Glomerular endothelial cell (primary cell): ENCODE measurements around the gene ZDHHC7. TPM values are rescaled to one million over a fixed set of nuclear protein-coding genes. Genes with fewer than 3 reads are reported as not detected.
"Not testable (repeated sequence)": the region's sequence is repeated elsewhere in the genome, so short reads cannot be mapped to it uniquely, and the experiment has no call there.

Source experiments
- DNase-seq: peaks from one replicate; pipeline ENCODE4 v3.0.0-alpha.2; 2011; ENCODE audit warnings: low read depth, low spot score; ENCODE audit errors: extremely low read depth
- total RNA-seq: library from RNA; depleted of rRNA; stranded (reverse); fragments of >200 nt; gene quantifications from 2 replicates; pipeline ENCODE4 v1.2.3, GENCODE V29; 2015

Gene ZDHHC7
- total RNA-seq, 1 donor from 2014 or later, result 71.7 TPM

DNA sequence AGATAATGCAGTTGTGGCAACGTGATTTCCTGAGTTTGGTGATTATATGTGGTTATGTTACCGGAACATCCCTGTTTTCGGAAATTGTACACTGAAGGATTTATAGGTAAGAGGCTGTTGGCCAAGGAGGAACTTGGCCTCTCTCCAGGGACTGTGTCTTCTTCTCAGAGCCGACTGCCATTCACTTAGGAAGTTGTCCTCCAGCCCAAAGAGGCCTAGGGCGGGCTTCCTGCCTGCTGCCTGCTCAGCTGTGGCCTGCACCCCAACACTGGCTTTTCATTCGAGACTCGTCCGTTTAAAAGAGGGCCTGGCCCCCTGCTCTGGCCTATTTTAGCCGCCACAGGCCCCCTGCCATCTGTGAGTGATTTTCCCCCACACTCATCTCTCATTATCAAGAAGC is 64.3 kb downstream of the ZDHHC7 start:
- DNase-seq, result no peak

DNA sequence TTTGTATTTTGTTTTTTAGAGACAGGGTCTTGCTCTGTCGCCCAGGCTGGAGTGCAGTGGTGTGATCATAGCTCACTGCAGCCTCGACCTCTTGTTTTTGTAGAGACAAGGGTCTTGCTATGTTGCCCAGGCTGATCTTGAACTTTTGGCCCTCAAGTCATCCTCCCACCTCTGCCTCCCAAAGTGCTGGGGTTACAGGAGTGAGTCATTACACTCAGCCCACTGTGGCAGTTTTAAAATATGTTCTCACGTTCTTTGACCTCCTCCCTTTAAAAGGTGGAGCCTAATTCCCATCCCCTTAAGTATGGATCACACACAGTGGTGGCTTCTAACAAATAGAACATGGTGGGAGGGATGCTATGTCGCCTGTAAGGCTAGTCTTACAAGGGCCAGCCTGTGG is 67.7 kb downstream of the ZDHHC7 start:
- DNase-seq, result no peak

DNA sequence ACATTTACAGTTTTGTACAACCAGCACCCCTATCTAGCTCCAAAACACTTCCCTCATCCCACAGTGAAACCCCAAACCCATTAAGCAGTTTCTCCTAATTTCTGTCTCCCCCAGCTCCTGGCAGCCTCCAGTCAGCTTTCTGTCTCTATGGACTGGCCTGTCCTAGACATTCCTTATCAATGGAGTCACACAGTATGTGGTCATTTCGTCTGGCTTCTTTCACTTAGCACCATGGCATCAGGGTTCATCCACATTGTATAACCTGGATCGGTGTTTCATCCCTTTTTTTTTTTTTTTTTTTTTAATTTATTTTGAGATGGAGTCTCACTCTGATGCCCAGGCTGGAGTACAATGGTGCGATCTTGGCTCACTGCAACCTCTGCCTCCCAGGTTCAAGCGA is 68.5 kb downstream of the ZDHHC7 start:
- no peak for DNase-seq

- DNase-seq, result no peak
These were observed 69.4 kb downstream of the ZDHHC7 start for GRCh38 chr16:84941921-84942320.

GRCh38 chr16:84940670-84941551 is 70.4 kb downstream of the ZDHHC7 start:
- DNase-seq, result no peak

- not testable (repeated sequence) for DNase-seq
These were observed 72.7 kb downstream of the ZDHHC7 start for GRCh38 chr16:84938616-84939015.

- no peak for DNase-seq
These were observed 73.9 kb downstream of the ZDHHC7 start for GRCh38 chr16:84937196-84938005.

DNA sequence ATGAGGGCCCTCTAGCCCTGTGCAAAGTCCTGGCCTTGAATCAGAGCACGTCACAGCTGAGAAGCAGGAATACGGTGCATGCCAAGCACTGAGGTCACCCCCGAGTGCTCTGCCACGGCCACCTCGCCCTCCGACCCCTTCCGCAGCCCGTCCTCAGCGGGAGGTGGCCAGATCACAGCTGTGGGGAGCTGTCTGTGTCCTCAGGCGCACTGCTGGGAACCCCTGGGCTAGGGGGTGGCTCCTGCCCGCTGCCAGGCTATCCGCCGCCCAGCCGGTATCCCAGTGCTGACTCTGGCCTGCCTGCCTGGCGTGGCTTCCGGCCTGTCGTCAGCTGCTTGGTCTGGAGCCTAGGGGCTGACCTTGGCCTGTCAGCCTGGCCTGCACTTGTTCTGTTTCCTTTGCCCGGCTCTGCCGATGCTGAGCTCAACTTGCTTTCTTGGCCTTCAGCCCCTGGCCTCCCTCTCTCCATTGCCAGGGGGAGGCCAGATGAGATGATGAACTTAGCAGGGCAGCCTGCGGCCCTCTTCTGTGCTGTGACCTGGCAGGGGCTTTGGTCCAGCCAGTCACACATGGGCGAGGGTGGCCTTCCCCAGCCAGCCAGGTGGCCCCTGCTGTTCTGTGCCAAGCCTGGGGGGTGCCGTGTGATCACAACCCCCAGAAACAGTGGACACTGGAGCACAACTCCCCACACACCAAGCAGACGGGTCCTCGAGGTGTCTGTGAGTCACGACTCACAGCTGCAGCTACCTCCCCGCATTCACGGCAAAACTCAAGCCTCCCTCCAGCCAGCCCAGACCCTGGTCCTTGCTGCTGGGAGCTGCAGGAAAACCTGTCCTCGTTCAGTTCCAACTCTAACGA is 77.3 kb downstream of the ZDHHC7 start:
- DNase-seq, result no peak

DNA sequence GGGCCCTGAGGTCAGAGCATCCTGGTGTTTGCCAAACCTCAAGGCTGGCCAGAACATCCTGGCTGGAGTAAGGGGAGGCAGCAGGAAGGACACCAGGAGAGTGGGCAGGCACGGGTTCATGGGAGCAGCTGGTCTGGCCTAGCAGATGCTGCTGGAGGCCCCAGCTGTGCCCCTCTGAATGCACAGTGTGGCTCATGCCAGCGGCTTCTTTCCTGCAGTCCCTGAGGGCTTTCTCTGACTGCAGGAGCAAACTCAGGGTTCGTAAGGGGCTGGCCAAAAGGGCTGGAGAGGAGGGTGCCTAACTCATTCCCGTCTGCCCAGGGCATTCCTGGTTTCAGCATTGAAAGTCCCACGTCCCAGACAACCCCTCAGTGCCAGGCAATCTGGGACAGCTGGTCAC is 78.7 kb downstream of the ZDHHC7 start:
- DNase-seq, result no peak

DNA sequence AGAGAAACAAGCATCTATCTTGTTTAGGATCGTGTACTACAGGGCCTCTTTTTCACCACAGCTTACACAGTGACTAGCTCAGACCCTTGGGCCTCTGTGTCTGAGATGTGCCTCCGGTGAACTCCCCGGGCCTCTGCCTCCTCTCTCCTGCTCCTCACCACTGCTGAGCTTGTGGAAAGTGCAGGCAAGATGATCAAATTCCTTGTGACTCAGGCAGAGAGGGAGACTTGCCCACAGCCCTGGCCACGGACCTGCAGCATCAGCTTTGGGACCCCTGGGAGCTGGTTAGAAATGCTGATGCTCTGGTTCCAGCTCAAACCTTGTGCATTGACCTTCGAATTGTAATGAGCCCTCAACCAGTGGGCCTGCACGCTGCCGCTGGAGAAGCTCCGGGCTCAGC is 79.8 kb downstream of the ZDHHC7 start:
- no peak for DNase-seq

DNA sequence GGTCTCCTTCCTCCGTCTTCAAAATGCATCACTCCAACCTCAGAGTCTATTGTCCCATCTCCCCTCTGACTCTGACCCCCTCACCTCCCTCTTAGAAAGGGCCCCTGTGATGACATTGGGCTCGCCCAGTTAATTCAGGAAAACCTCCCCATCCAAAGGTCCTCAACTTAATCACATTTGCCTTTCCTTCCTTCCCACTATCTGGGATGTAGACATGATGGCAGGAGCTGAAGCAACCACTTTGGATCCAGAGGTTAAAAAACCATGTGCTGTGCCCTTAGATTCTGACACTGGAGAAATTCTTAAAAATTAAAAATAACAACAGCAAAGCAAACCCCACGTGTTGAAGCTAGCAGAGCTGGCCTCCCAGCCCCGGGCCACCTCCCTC is 80.2 kb downstream of the ZDHHC7 start:
- no peak for DNase-seq

DNA sequence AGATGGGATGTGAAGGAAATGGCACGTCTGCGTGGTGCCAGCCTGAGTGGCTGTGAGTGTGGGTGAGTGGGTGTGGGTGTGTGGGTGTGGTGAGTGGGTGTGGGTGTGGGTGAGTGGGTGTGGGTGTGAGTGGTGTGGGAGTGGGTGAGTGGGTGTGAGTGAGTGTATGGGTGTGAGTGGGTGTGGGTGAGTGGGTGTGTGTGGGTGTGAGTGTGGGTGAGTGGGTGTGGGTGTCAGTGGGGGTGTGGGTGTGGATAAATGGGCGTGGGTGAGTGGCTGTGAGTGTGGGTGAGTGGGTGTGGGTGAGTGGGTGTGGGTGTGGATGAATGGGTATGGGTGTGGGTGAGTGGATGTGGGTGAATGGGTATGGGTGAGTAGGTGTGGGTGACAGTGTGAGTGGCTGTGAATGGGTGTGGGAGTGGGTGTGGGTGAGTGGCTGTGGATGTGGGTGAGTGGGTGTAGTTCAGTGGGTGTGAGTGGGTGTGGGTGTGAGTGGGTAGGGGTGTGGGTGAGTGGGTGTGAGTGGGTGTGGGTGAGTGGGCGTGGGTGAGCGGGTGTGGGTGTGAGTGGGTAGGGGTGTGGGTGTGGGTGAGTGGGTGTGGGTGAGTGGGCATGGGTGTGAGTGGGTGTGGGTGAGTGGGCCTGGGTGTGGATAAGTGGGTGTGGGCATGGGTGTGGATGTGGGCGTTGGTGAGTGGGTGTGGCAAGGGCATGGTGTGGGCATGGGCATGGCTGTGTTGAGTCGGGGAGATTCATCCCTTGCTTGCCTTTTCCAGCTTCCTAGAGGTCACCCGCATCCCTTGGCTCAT is 80.8 kb downstream of the ZDHHC7 start:
- no peak for DNase-seq

DNA sequence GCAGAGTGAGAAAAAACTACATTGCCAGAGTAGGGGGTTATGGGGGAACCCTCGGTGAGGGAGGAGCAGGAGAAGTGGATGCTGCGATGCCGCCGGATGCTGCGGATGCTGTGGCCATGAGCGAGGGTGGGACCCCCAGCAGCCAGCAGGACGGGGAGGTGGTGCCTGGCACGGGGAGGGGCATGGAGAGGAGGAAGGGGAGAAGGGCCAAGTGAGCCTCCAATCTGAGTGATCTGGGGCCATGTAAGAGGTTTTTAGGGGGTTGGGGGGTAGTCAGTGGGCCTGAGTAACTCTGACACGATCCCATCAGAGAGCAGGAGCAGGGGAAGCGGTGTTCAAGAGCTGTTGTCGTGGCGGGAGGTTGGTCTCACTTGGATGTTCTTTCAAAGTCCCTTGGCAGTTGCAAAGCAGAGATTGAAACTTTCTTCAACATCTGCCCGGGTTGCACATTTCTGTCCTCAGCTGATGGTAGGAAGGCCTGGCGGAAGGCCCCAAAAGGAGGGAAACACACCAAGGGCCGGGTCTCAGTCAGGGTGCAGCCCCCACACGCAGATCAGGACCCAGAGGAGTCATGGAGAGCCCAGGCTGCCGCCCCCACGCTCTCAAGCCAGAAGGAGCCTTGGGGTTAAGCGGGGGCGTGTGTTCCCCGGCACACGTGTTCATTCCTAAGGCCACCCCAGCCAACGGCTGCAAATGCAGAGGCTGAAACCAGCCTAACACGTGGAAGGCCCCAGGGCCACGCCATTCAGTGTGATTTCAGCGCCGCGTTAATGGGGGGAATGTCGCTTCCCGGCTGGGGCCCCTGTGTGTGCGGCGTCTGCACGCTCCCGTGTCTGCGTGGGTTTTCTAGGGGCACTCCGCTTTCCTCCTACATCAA is 81.7 kb downstream of the ZDHHC7 start:
- no peak for DNase-seq

DNA sequence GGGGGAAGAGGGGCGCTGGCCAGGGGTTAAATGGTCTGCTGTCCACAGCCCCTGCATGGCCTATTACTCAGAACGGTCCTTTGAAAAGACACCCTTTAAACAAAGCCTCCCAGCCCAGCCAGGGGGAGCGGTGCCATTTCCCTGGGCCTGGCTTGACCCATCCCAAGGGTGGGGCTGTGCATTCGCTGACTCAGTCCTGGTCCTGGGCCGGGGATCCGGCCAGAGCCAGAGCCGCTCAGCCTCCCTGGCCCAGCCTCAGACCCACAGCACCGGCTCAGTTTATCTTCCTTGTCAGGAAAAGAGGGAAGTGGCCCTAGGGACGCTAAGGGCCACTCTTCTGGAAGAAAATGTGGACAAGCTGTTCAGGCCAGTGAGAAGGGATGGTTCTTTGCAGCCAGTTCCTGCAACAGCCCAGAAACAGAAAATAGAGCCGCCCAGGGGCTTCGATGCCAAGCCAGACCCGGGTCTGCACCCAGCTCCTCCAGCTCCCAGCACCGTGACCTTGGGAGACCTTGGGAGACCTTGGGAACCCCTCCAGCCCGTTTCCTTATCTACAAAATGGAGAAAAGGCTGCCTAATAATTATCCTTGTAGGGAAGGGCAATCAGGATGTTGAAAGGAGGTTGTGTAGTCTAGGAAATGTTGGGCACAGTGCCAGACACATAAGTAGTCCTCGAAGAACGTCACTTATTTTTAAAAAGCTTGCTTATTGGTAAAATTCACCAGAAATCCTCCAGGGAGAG is 82.5 kb downstream of the ZDHHC7 start:
- no peak for DNase-seq

- no peak for DNase-seq
These were observed 83.4 kb downstream of the ZDHHC7 start for GRCh38 chr16:84927621-84928591.

DNA sequence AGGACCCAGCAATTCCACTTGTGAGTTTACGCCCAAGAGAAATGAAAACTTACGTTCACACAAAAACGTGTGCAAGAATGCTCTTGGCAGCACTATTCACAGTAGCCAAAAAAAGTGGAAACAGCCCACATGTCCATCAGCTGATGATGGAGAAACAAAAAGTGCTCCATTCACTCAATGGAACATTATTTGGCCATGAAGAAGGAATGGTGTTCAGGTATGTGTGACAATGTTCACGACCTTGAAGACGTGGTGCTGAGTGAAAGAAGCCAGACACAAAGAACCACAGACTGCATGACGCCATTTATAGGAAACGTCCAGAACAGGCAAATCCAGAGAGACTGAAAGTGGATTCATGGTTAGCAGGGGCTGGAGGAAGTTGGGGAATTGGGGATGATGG is 84.9 kb downstream of the ZDHHC7 start:
- no peak for DNase-seq

- DNase-seq, result no peak
These were observed 85.5 kb downstream of the ZDHHC7 start for GRCh38 chr16:84925773-84926372.
